ENCODE measurements around the gene PRSS53.

The PRSS53 gene

DNA sequence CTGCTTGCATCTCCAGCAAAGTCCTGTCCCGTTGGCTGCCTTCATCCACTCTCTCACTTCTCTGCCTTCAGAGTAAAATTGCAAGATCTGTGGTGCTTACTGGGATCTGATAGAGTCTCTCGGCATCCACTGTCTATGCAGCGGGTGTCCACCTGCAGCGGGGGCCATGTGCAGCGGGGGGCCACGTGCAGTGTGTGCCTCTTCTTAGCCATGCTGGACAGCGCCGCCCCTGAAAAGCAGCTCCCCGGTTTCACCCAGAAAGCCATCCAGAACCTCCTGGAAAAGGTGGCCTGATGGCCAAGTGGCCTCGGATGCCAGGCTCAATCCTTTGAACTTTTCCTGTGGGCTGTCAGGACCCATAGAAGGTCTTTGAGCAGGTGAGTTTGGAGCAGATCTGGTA lies 45.9 kb downstream of the PRSS53 start:
- DNase-seq (ENCODE audit: low spot score), result no peak

DNA sequence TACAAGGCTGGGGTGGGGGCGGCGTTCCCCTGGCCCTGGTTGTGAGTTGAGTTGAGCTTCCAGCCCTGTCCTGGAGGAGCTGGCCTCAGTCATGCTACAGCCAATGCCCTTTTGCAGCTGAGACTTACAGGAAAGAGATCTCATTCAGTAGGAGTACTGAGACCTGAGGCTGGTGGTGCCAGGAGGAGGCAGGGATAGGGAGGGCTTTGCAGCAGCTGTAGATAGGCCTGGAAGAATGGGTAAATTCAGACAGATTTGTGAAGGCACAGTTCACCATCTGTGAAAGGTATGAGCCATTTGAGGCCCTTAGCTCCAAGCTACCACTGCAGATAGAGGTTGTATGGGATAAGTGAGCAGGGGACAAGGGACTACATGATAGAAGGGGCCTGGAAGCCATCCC lies 49.8 kb downstream of the PRSS53 start:
- no peak for DNase-seq (ENCODE audit: low spot score)

DNA sequence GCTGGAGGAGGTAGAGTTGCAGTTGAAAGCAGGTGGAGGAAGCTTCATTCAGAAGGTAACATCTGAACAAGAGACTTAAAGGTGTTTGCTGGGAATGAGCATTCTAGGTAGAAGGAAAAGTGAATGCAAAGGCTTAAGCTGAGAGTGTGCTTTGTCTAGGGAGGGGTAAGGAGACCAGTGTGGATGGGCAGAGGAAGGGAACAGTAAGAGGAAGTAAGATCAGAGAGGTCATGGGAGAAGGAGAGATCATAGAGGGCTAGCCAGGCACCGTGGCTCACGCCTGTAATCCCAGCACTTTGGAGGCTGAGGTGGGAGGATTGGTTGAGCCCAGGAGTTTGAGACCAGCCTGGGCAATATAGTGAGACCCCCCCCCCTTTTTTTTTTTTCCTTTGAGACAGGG lies 52.1 kb downstream of the PRSS53 start:
- no peak for DNase-seq (ENCODE audit: low spot score)

DNA sequence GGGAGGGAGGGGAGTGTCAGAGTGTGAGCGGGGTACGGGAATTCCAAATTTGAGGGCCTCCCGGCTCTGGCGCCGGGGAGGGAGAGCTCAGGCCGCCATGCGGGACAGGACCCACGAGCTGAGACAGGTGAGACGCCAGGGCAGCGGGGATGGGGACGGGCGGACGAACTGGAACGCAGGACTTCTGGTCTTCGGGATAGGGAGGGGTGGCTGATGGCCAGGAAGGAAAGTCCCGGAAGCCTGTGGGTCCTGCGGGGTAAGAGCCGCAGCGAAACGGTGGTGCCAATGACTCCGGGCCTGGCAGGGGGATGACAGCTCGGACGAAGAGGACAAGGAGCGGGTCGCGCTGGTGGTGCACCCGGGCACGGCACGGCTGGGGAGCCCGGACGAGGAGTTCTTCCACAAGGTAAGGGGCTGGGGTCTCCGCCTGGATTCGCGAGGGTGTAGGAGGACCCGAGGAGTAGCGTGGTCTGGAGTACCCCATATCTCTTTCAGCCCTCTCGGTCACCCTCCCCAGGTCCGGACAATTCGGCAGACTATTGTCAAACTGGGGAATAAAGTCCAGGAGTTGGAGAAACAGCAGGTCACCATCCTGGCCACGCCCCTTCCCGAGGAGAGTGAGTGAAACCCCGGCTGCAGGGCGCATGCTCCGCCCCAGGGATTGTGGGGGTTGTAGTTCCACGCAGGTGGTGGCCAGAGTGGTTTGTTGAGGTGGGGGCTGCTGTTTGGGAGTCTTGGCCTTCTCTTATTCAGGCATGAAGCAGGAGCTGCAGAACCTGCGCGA lies 54.8 kb downstream of the PRSS53 start:
- peak; percentile 98 for DNase-seq (ENCODE audit: low spot score)

Measured in AG08396 (cell line).